ENCODE results near the gene SCN1A.
"Not testable (repeated sequence)": the region's sequence is repeated elsewhere in the genome, so short reads cannot be mapped to it uniquely, and the experiment has no call there.

Gene SCN1A

GRCh38 chr2:166041613-166042012 lies 86.2 kb downstream of the SCN1A start:
- no peaks in the 10 kb centered on the region for H3K27me3 ChIP-seq (ENCODE audit: insufficient read depth, low read length)
- no peak overlapping the region for H3K4me3 ChIP-seq (ENCODE audit: low read length)
- no peaks in the 10 kb centered on the region for H3K9me3 ChIP-seq (ENCODE audit: insufficient read depth, low read depth, low read length)
- no peak overlapping the region for H3K9ac ChIP-seq (ENCODE audit: low read depth, low read length)
- H3K4me1 ChIP-seq (ENCODE audit: insufficient read depth, low read length): peaks cover 6% of the 10 kb centered on the region; the same call in 1 of the 2 replicates
- no peak overlapping the region for H3K27ac ChIP-seq (ENCODE audit: low read length)
- no peaks in the 10 kb centered on the region for H3K36me3 ChIP-seq (ENCODE audit: insufficient read depth, low read depth, low read length)

DNA sequence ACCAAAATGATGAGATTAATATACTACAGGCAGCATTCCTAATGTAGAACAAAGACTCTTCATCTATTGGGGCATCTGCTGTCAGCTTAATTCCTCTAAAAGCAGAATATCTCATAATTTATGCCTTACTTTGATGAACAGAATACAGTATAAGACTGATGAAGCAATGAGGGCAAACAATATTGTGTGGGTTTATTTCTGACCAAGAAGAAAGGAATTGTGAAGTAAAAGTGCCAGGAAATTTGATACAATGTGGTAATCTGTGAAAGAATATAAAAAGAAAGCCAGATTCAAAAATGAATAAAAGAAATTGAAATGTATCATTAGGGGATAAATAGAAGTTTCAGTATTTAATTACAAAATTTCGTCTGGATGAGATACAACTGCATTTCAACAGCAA lies 95.5 kb downstream of the SCN1A start:
- H3K9ac ChIP-seq (ENCODE audit: low read depth, low read length): no peak overlapping the region
- H3K36me3 ChIP-seq (ENCODE audit: insufficient read depth, low read depth, low read length): no peaks in the 10 kb centered on the region
- no peaks in the 10 kb centered on the region for H3K9me3 ChIP-seq (ENCODE audit: insufficient read depth, low read depth, low read length)
- no peak overlapping the region for H3K27ac ChIP-seq (ENCODE audit: low read length)
- no peak overlapping the region for H3K4me3 ChIP-seq (ENCODE audit: low read length)
- no peaks in the 10 kb centered on the region for H3K4me1 ChIP-seq (ENCODE audit: insufficient read depth, low read length)
- no peaks in the 10 kb centered on the region for H3K27me3 ChIP-seq (ENCODE audit: insufficient read depth, low read length)

- Histone ChIP-seq H3K9me3 (ENCODE audit: insufficient read depth, low read depth, low read length) (no peaks in the 10 kb centered on the region), H3K4me1 (ENCODE audit: insufficient read depth, low read length) (no peaks in the 10 kb centered on the region), H3K27me3 (ENCODE audit: insufficient read depth, low read length) (no peaks in the 10 kb centered on the region), H3K9ac (ENCODE audit: low read depth, low read length) (no peak overlapping the region), H3K4me3 (ENCODE audit: low read length) (no peak overlapping the region), H3K36me3 (ENCODE audit: insufficient read depth, low read depth, low read length) (no peaks in the 10 kb centered on the region), H3K27ac (ENCODE audit: low read length) (no peak overlapping the region)
Measured at GRCh38 chr2:166031054-166031453, 96.8 kb downstream of the SCN1A start.

- no peaks in the 10 kb centered on the region for H3K9me3 ChIP-seq (ENCODE audit: insufficient read depth, low read depth, low read length)
- no peak overlapping the region for H3K4me3 ChIP-seq (ENCODE audit: low read length)
- no peak overlapping the region for H3K9ac ChIP-seq (ENCODE audit: low read depth, low read length)
- H3K4me1 ChIP-seq (ENCODE audit: insufficient read depth, low read length): no peaks in the 10 kb centered on the region
- no peaks in the 10 kb centered on the region for H3K36me3 ChIP-seq (ENCODE audit: insufficient read depth, low read depth, low read length)
- no peak overlapping the region for H3K27ac ChIP-seq (ENCODE audit: low read length)
- H3K27me3 ChIP-seq (ENCODE audit: insufficient read depth, low read length): no peaks in the 10 kb centered on the region
Measured at GRCh38 chr2:166025313-166025712, 102.5 kb downstream of the SCN1A start.

DNA sequence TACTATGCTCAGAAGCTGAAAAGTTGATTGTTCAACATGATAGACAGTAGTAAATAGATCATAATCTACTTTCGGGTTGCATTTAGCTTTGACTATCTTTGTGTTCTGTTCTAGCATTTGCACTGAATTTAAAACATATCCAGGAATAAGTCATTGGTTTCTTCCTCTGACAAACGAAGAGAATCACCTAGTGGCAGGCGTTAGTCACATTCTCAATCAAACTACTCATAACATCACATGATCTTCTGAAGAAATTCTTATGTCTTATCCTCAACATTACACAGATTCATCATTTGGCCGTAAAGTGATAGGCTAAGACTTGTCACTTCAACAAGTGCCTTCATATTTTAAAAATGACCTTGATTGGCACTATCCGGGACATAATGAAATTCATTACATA lies 110.6 kb downstream of the SCN1A start:
- H3K4me1 ChIP-seq (ENCODE audit: insufficient read depth, low read length): no peaks in the 10 kb centered on the region
- H3K27ac ChIP-seq (ENCODE audit: low read length): no peak overlapping the region
- no peak overlapping the region for H3K9ac ChIP-seq (ENCODE audit: low read depth, low read length)
- no peaks in the 10 kb centered on the region for H3K9me3 ChIP-seq (ENCODE audit: insufficient read depth, low read depth, low read length)
- no peaks in the 10 kb centered on the region for H3K36me3 ChIP-seq (ENCODE audit: insufficient read depth, low read depth, low read length)
- H3K27me3 ChIP-seq (ENCODE audit: insufficient read depth, low read length): no peaks in the 10 kb centered on the region
- no peak overlapping the region for H3K4me3 ChIP-seq (ENCODE audit: low read length)

DNA sequence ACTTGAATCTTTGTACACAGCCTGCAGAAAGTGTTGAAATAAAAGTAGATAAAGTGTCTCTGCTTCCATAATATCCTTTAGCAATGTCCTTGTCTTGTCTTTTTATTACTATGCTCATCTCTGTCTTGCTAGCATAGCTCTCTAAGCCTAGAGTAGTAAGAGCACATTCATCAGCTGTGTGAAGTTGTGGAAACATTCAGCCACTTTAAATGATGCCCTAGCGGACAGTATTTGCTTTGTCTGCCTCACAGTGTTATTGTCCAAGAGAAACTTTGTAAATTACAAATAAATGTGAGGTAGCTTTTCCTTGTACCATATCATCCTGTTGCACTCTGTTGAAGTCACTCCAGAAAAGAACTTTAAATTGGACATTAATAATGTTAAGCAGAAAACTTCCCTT lies 113.9 kb downstream of the SCN1A start:
- Histone ChIP-seq H3K9ac (ENCODE audit: low read depth, low read length) (no peak overlapping the region), H3K27me3 (ENCODE audit: insufficient read depth, low read length) (no peaks in the 10 kb centered on the region), H3K4me3 (ENCODE audit: low read length) (no peak overlapping the region), H3K27ac (ENCODE audit: low read length) (no peak overlapping the region), H3K36me3 (ENCODE audit: insufficient read depth, low read depth, low read length) (no peaks in the 10 kb centered on the region), H3K4me1 (ENCODE audit: insufficient read depth, low read length) (no peaks in the 10 kb centered on the region), H3K9me3 (ENCODE audit: insufficient read depth, low read depth, low read length) (no peaks in the 10 kb centered on the region)

DNA sequence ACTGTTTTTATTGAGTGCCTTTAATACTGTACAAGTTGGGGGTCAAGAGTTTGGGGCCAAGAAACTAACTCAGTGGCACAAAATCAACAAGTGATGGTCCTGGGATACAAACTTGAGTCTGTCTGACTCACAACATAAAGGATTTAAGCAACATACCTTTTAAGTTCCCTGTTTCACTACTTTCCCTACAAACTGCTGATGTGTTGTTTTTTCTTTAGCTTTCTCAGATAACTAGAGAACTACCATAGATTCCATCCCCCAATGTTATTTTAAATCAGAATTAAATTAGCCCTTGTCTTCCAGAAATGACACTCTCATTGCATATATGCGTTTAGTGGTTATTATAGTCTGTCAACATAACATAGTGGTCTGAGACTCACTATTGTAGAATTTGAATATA lies 116.2 kb downstream of the SCN1A start:
- Histone ChIP-seq H3K4me1 (ENCODE audit: insufficient read depth, low read length) (no peaks in the 10 kb centered on the region), H3K9me3 (ENCODE audit: insufficient read depth, low read depth, low read length) (no peaks in the 10 kb centered on the region), H3K36me3 (ENCODE audit: insufficient read depth, low read depth, low read length) (no peaks in the 10 kb centered on the region), H3K27me3 (ENCODE audit: insufficient read depth, low read length) (no peaks in the 10 kb centered on the region), H3K27ac (ENCODE audit: low read length) (no peak overlapping the region), H3K9ac (ENCODE audit: low read depth, low read length) (no peak overlapping the region), H3K4me3 (ENCODE audit: low read length) (no peak overlapping the region)

DNA sequence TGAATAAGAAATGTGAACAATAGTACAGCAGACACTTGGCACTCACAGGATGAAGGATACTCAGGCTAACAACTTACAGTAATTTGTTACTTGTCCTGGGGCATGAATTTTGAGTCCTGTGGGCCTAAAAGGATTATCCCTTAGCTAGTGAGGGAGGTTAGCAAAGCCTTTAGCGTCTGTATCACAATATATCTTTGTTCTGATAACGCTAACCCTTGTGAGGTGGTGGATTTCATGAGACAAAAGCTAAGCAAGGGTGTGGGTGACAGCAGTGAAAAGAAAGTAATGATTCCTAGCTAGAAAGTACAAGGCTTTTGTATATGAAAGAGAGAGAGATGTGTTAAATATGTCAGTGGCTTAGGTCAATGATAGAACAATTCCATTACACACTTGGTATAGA lies 127.4 kb downstream of the SCN1A start:
- no peaks in the 10 kb centered on the region for H3K9me3 ChIP-seq (ENCODE audit: insufficient read depth, low read depth, low read length)
- no peaks in the 10 kb centered on the region for H3K27me3 ChIP-seq (ENCODE audit: insufficient read depth, low read length)
- H3K4me1 ChIP-seq (ENCODE audit: insufficient read depth, low read length): no peaks in the 10 kb centered on the region
- no peaks in the 10 kb centered on the region for H3K36me3 ChIP-seq (ENCODE audit: insufficient read depth, low read depth, low read length)
- no peak overlapping the region for H3K9ac ChIP-seq (ENCODE audit: low read depth, low read length)
- H3K27ac ChIP-seq (ENCODE audit: low read length): no peak overlapping the region
- no peak overlapping the region for H3K4me3 ChIP-seq (ENCODE audit: low read length)

DNA sequence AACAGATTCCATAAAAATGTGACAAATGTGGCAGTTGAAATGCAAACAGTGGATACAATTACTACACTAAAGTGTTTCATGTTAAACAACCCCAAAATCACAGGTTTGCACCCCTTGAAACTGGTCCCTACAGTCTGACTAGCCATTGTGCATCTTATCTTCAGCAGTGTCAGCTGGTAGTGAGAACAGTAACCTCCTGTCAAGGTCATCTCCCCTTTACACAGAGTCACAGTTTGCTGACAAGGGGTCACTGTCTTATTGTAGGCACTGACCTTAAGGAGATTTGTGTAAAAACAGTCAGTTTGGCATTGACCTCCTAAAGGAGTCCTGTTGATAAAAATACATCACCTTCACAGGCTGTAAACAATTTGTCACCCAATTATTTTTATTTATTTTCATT lies 137.0 kb downstream of the SCN1A start:
- no peaks in the 10 kb centered on the region for H3K4me1 ChIP-seq (ENCODE audit: insufficient read depth, low read length)
- H3K9me3 ChIP-seq (ENCODE audit: insufficient read depth, low read depth, low read length): no peaks in the 10 kb centered on the region
- no peak overlapping the region for H3K27ac ChIP-seq (ENCODE audit: low read length)
- no peaks in the 10 kb centered on the region for H3K27me3 ChIP-seq (ENCODE audit: insufficient read depth, low read length)
- no peak overlapping the region for H3K9ac ChIP-seq (ENCODE audit: low read depth, low read length)
- no peaks in the 10 kb centered on the region for H3K36me3 ChIP-seq (ENCODE audit: insufficient read depth, low read depth, low read length)
- H3K4me3 ChIP-seq (ENCODE audit: low read length): no peak overlapping the region

GRCh38 chr2:165989851-165990250 lies 138.0 kb downstream of the SCN1A start:
- Histone ChIP-seq H3K9ac (ENCODE audit: low read depth, low read length) (no peak overlapping the region), H3K4me3 (ENCODE audit: low read length) (no peak overlapping the region), H3K36me3 (ENCODE audit: insufficient read depth, low read depth, low read length) (no peaks in the 10 kb centered on the region), H3K27me3 (ENCODE audit: insufficient read depth, low read length) (no peaks in the 10 kb centered on the region), H3K4me1 (ENCODE audit: insufficient read depth, low read length) (no peaks in the 10 kb centered on the region), H3K9me3 (ENCODE audit: insufficient read depth, low read depth, low read length) (no peaks in the 10 kb centered on the region), H3K27ac (ENCODE audit: low read length) (no peak overlapping the region)

DNA sequence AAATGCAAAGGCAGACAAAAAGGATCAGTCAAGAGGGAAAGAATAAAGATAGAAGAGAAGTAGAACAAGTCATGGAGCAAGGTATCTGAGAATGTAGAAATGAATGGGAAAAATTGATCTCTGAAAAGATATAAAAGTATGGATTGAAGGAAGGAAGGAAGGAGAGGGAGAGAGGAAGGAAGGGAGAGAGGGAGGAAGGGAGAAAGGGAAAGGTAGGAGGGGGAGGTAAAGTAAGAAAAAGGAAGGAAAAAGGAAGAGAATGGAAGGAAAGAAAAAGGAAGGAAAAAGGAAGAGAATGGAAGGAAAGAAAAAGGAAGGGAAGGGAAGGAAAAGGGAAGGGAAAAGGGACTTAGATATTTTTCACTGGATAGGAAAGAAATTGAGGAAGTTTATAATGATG lies 142.7 kb downstream of the SCN1A start:
- Histone ChIP-seq H3K27me3 (ENCODE audit: insufficient read depth, low read length) (no peaks in the 10 kb centered on the region), H3K4me1 (ENCODE audit: insufficient read depth, low read length) (no peaks in the 10 kb centered on the region), H3K4me3 (ENCODE audit: low read length) (no peak overlapping the region), H3K27ac (ENCODE audit: low read length) (no peak overlapping the region), H3K9ac (ENCODE audit: low read depth, low read length) (no peak overlapping the region), H3K9me3 (ENCODE audit: insufficient read depth, low read depth, low read length) (no peaks in the 10 kb centered on the region), H3K36me3 (ENCODE audit: insufficient read depth, low read depth, low read length) (no peaks in the 10 kb centered on the region)

DNA sequence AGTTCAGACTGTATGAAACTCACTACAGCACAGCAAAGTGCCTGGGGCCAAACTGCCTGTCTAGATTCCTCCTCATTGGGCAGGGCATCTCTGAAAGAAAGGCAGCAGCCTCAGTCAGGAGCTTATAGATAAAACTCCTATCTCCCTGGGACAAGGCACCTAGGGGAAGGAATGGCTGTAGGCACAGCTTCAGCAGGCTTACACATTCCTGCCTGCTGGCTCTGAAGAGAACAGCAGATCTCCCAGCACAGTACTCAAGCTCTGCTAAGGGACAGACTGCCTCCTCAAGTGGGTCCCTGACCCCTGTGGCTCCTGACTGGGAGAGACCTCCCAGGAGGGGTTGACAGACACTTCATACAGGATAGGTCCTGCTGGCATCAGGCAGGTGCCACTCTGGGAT lies 155.7 kb downstream of the SCN1A start:
- not testable (repeated sequence) for H3K4me1 ChIP-seq (ENCODE audit: insufficient read depth, low read length); H3K27ac ChIP-seq (ENCODE audit: low read length); H3K9me3 ChIP-seq (ENCODE audit: insufficient read depth, low read depth, low read length); H3K4me3 ChIP-seq (ENCODE audit: low read length); H3K9ac ChIP-seq (ENCODE audit: low read depth, low read length); H3K27me3 ChIP-seq (ENCODE audit: insufficient read depth, low read length); H3K36me3 ChIP-seq (ENCODE audit: insufficient read depth, low read depth, low read length)

- no peak overlapping the region for H3K9ac ChIP-seq (ENCODE audit: low read depth, low read length)
- no peaks in the 10 kb centered on the region for H3K9me3 ChIP-seq (ENCODE audit: insufficient read depth, low read depth, low read length)
- no peaks in the 10 kb centered on the region for H3K4me1 ChIP-seq (ENCODE audit: insufficient read depth, low read length)
- no peaks in the 10 kb centered on the region for H3K27me3 ChIP-seq (ENCODE audit: insufficient read depth, low read length)
- no peaks in the 10 kb centered on the region for H3K36me3 ChIP-seq (ENCODE audit: insufficient read depth, low read depth, low read length)
- no peak overlapping the region for H3K27ac ChIP-seq (ENCODE audit: low read length)
- no peak overlapping the region for H3K4me3 ChIP-seq (ENCODE audit: low read length)
Measured at GRCh38 chr2:165970663-165971062, 157.2 kb downstream of the SCN1A start.
